ENCODE data around the gene RBM18.

RBM18 gene

DNA sequence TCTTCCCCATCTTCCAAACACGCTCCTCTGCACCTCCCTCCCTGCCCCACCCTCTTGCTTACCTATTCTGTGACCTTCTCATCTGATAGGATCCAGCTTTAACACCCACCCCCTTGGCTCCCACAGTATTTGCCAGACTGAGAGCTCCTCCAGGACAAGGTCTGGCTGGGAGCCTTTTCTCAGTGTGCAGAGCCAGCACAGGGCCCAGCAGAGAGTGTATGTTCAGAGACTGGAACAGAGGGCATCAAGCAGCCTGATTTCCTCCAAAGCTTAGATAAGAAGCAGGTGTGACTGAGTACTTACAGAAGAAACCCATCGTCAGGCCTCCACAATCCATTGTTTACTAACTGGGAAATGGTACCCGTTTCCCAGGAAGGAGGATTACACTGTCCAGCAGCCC lies 62.5 kb downstream of the RBM18 start:
- Histone ChIP-seq H3K4me3 (ENCODE audit: low read depth, low read length) (no peak overlapping the region), H3K27ac (ENCODE audit: low read depth, low read length) (no peak overlapping the region), H3K36me3 (ENCODE audit: control insufficient read depth, insufficient read depth, low read length) (no peaks in the 10 kb centered on the region), H3K9ac (ENCODE audit: low read depth, low read length) (no peak overlapping the region), H3K27me3 (ENCODE audit: control insufficient read depth, insufficient read depth, low read length) (no peaks in the 10 kb centered on the region), H3K4me1 (ENCODE audit: control insufficient read depth, insufficient read depth, low read length) (peaks cover 10% of the 10 kb centered on the region), H3K9me3 (ENCODE audit: control insufficient read depth, insufficient read depth, low read length) (no peaks in the 10 kb centered on the region)

GRCh38 chr9:122201641-122202040 lies 63.0 kb downstream of the RBM18 start:
- H3K9me3 ChIP-seq (ENCODE audit: control insufficient read depth, insufficient read depth, low read length): no peaks in the 10 kb centered on the region
- no peak overlapping the region for H3K4me3 ChIP-seq (ENCODE audit: low read depth, low read length)
- H3K9ac ChIP-seq (ENCODE audit: low read depth, low read length): no peak overlapping the region
- no peak overlapping the region for H3K27ac ChIP-seq (ENCODE audit: low read depth, low read length)
- H3K27me3 ChIP-seq (ENCODE audit: control insufficient read depth, insufficient read depth, low read length): no peaks in the 10 kb centered on the region
- H3K36me3 ChIP-seq (ENCODE audit: control insufficient read depth, insufficient read depth, low read length): no peaks in the 10 kb centered on the region
- H3K4me1 ChIP-seq (ENCODE audit: control insufficient read depth, insufficient read depth, low read length): peaks cover 10% of the 10 kb centered on the region

GRCh38 chr9:122200960-122201595 lies 63.6 kb downstream of the RBM18 start:
- no peaks in the 10 kb centered on the region for H3K9me3 ChIP-seq (ENCODE audit: control insufficient read depth, insufficient read depth, low read length)
- H3K4me1 ChIP-seq (ENCODE audit: control insufficient read depth, insufficient read depth, low read length): peaks cover 10% of the 10 kb centered on the region
- no peak overlapping the region for H3K9ac ChIP-seq (ENCODE audit: low read depth, low read length)
- no peak overlapping the region for H3K4me3 ChIP-seq (ENCODE audit: low read depth, low read length)
- H3K36me3 ChIP-seq (ENCODE audit: control insufficient read depth, insufficient read depth, low read length): no peaks in the 10 kb centered on the region
- no peaks in the 10 kb centered on the region for H3K27me3 ChIP-seq (ENCODE audit: control insufficient read depth, insufficient read depth, low read length)
- H3K27ac ChIP-seq (ENCODE audit: low read depth, low read length): no peak overlapping the region

DNA sequence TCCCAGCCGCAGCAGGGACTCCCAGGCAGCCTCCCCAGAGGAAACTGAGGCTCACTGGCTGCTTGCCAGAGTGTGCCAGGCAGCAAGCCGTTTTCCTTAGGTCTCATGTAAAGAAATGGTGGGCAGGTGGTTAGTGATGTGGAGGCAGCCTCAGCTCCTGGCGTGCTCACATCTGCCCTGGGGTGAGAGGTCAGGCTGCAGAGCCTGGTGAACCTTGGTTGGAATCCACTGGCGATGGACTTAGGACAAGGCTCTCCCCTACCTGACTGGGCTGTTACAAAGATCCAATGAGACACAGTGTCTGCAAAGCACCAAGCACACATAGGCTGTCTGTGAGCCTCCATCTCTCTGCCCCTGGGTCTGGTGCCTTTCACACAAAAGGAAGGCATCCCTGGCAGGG lies 66.8 kb downstream of the RBM18 start:
- Histone ChIP-seq H3K4me1 (ENCODE audit: control insufficient read depth, insufficient read depth, low read length) (0 out of 2 replicates have a peak, but pooled peaks cover 1% of the 10 kb centered on the region), H3K27me3 (ENCODE audit: control insufficient read depth, insufficient read depth, low read length) (no peaks in the 10 kb centered on the region), H3K4me3 (ENCODE audit: low read depth, low read length) (no peak overlapping the region), H3K9ac (ENCODE audit: low read depth, low read length) (no peak overlapping the region), H3K27ac (ENCODE audit: low read depth, low read length) (no peak overlapping the region), H3K9me3 (ENCODE audit: control insufficient read depth, insufficient read depth, low read length) (no peaks in the 10 kb centered on the region), H3K36me3 (ENCODE audit: control insufficient read depth, insufficient read depth, low read length) (no peaks in the 10 kb centered on the region)

- H3K27ac ChIP-seq (ENCODE audit: low read depth, low read length): no peak overlapping the region
- H3K9ac ChIP-seq (ENCODE audit: low read depth, low read length): no peak overlapping the region
- H3K27me3 ChIP-seq (ENCODE audit: control insufficient read depth, insufficient read depth, low read length): no peaks in the 10 kb centered on the region
- no peak overlapping the region for H3K4me3 ChIP-seq (ENCODE audit: low read depth, low read length)
- no peaks in the 10 kb centered on the region for H3K36me3 ChIP-seq (ENCODE audit: control insufficient read depth, insufficient read depth, low read length)
- peaks cover 6% of the 10 kb centered on the region for H3K4me1 ChIP-seq (ENCODE audit: control insufficient read depth, insufficient read depth, low read length)
- no peaks in the 10 kb centered on the region for H3K9me3 ChIP-seq (ENCODE audit: control insufficient read depth, insufficient read depth, low read length)
Measured at GRCh38 chr9:122197426-122197825, 67.2 kb downstream of the RBM18 start.

- H3K27me3 ChIP-seq (ENCODE audit: control insufficient read depth, insufficient read depth, low read length): no peaks in the 10 kb centered on the region
- H3K36me3 ChIP-seq (ENCODE audit: control insufficient read depth, insufficient read depth, low read length): no peaks in the 10 kb centered on the region
- H3K4me3 ChIP-seq (ENCODE audit: low read depth, low read length): no peak overlapping the region
- H3K9ac ChIP-seq (ENCODE audit: low read depth, low read length): no peak overlapping the region
- H3K9me3 ChIP-seq (ENCODE audit: control insufficient read depth, insufficient read depth, low read length): no peaks in the 10 kb centered on the region
- no peak overlapping the region for H3K27ac ChIP-seq (ENCODE audit: low read depth, low read length)
- H3K4me1 ChIP-seq (ENCODE audit: control insufficient read depth, insufficient read depth, low read length): peaks cover 13% of the 10 kb centered on the region
Measured at GRCh38 chr9:122195875-122196274, 68.8 kb downstream of the RBM18 start.

DNA sequence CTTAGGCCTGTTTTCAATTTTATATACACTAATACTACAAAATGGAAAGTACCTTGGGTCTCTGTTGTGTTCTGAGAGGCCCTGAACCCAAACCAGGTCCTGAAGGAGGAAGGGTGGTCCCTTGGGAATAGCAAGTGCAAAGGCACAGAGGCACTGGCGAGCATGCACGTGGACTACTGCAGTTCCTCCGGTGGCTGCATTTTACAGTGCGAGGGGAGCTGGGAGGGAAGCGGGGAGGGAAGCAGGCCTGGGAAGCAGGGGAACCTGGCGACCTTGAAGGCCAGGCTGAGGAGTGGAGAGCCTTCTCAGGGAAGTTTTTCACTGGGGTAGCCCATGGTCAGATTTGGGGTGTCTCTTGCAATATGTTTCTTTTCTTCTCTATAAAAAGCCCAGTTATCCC lies 71.0 kb downstream of the RBM18 start:
- no peak overlapping the region for H3K9ac ChIP-seq (ENCODE audit: low read depth, low read length)
- no peaks in the 10 kb centered on the region for H3K9me3 ChIP-seq (ENCODE audit: control insufficient read depth, insufficient read depth, low read length)
- H3K4me3 ChIP-seq (ENCODE audit: low read depth, low read length): no peak overlapping the region
- H3K27ac ChIP-seq (ENCODE audit: low read depth, low read length): no peak overlapping the region
- H3K4me1 ChIP-seq (ENCODE audit: control insufficient read depth, insufficient read depth, low read length): peaks cover 13% of the 10 kb centered on the region
- no peaks in the 10 kb centered on the region for H3K27me3 ChIP-seq (ENCODE audit: control insufficient read depth, insufficient read depth, low read length)
- no peaks in the 10 kb centered on the region for H3K36me3 ChIP-seq (ENCODE audit: control insufficient read depth, insufficient read depth, low read length)

DNA sequence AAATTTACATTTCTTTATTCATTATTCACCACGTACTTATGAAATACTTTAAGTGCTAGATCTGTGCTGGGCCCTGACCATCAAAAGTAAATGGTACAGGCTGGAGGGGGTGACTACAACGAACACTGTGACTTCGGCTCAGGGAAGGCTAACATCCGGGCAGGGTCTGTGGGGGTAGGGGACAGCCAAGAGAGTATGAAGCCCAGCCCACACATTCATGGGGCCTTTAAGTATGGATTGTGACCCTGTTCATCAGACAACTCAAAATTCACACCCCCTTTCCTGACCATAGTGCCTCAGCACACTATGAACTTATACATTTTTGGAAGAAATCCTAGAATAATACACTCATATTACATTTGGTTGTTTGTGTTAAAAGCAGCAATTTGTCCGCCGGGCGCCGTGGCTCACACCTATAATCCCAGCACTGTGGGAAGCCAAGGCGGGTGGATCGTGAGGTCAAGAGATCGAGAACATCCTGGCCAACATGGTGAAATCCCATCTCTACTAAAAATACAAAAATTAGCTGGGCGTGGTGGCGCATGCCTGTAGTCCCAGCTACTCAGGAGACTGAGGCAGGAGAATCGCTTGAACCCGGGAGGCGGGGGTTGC lies 71.6 kb downstream of the RBM18 start:
- H3K9ac ChIP-seq (ENCODE audit: low read depth, low read length): no peak overlapping the region
- H3K9me3 ChIP-seq (ENCODE audit: control insufficient read depth, insufficient read depth, low read length): no peaks in the 10 kb centered on the region
- H3K36me3 ChIP-seq (ENCODE audit: control insufficient read depth, insufficient read depth, low read length): no peaks in the 10 kb centered on the region
- H3K4me3 ChIP-seq (ENCODE audit: low read depth, low read length): no peak overlapping the region
- peaks cover 13% of the 10 kb centered on the region for H3K4me1 ChIP-seq (ENCODE audit: control insufficient read depth, insufficient read depth, low read length)
- no peaks in the 10 kb centered on the region for H3K27me3 ChIP-seq (ENCODE audit: control insufficient read depth, insufficient read depth, low read length)
- no peak overlapping the region for H3K27ac ChIP-seq (ENCODE audit: low read depth, low read length)

GRCh38 chr9:122192261-122192875 lies 72.3 kb downstream of the RBM18 start:
- Histone ChIP-seq H3K27me3 (ENCODE audit: control insufficient read depth, insufficient read depth, low read length) (no peaks in the 10 kb centered on the region), H3K4me3 (ENCODE audit: low read depth, low read length) (no peak overlapping the region), H3K9ac (ENCODE audit: low read depth, low read length) (no peak overlapping the region), H3K4me1 (ENCODE audit: control insufficient read depth, insufficient read depth, low read length) (peaks cover 13% of the 10 kb centered on the region), H3K36me3 (ENCODE audit: control insufficient read depth, insufficient read depth, low read length) (no peaks in the 10 kb centered on the region), H3K9me3 (ENCODE audit: control insufficient read depth, insufficient read depth, low read length) (no peaks in the 10 kb centered on the region), H3K27ac (ENCODE audit: low read depth, low read length) (no peak overlapping the region)

DNA sequence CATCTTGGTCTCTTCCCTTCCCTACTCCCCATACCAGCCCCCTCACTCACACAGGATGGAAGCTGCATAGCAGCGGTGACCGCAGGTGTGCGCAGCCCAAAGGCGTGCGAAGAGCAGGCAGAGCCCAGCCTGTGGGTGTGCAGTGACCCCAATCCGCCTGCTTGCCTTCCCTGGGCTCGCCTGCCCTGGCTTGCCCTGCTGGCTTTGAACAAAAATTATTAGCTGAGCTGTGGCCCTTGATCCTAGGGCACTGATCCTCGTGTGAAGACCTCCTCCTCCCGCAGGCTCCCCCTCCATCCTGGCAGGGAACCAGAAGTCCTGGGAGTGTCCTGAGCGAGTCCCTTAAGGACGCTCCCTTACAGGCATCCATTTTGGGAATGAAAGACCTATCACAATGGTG lies 73.1 kb downstream of the RBM18 start:
- no peak overlapping the region for H3K27ac ChIP-seq (ENCODE audit: low read depth, low read length)
- H3K4me3 ChIP-seq (ENCODE audit: low read depth, low read length): no peak overlapping the region
- H3K9me3 ChIP-seq (ENCODE audit: control insufficient read depth, insufficient read depth, low read length): no peaks in the 10 kb centered on the region
- no peaks in the 10 kb centered on the region for H3K36me3 ChIP-seq (ENCODE audit: control insufficient read depth, insufficient read depth, low read length)
- no peaks in the 10 kb centered on the region for H3K27me3 ChIP-seq (ENCODE audit: control insufficient read depth, insufficient read depth, low read length)
- H3K4me1 ChIP-seq (ENCODE audit: control insufficient read depth, insufficient read depth, low read length): peaks cover 13% of the 10 kb centered on the region
- H3K9ac ChIP-seq (ENCODE audit: low read depth, low read length): no peak overlapping the region

- H3K27ac ChIP-seq (ENCODE audit: low read depth, low read length): no peak overlapping the region
- H3K27me3 ChIP-seq (ENCODE audit: control insufficient read depth, insufficient read depth, low read length): no peaks in the 10 kb centered on the region
- H3K9ac ChIP-seq (ENCODE audit: low read depth, low read length): no peak overlapping the region
- peaks cover 13% of the 10 kb centered on the region for H3K4me1 ChIP-seq (ENCODE audit: control insufficient read depth, insufficient read depth, low read length)
- no peaks in the 10 kb centered on the region for H3K36me3 ChIP-seq (ENCODE audit: control insufficient read depth, insufficient read depth, low read length)
- H3K4me3 ChIP-seq (ENCODE audit: low read depth, low read length): no peak overlapping the region
- no peaks in the 10 kb centered on the region for H3K9me3 ChIP-seq (ENCODE audit: control insufficient read depth, insufficient read depth, low read length)
Measured at GRCh38 chr9:122190597-122191381, 73.9 kb downstream of the RBM18 start.
